GM19025 (cell line): ENCODE results near the gene RPS6KB2.

Experiments used
- ATAC-seq: cut with Tn5 transposase; IDR thresholded peaks from one replicate; pipeline ENCODE4 v1.9.1; 2021; ENCODE audit warnings: mild to moderate bottlenecking, low read depth, moderate library complexity; ENCODE audit not compliant: unreplicated experiment

Gene RPS6KB2

GRCh38 chr11:67484847-67485311 lies 56.6 kb downstream of the RPS6KB2 start:
- ATAC-seq = no peak
